GM19372 (cell line): ENCODE measurements around the gene MRTFB.
"Not testable (repeated sequence)": the region's sequence is repeated elsewhere in the genome, so short reads cannot be mapped to it uniquely, and the experiment has no call there.

Experiments used
- ATAC-seq: cut with Tn5 transposase; IDR thresholded peaks from one replicate; pipeline ENCODE4 v1.9.1; 2021; ENCODE audit warnings: mild to moderate bottlenecking, low read depth, moderate library complexity; ENCODE audit not compliant: unreplicated experiment

The MRTFB gene

GRCh38 chr16:14181371-14182050 is 110.4 kb downstream of the MRTFB start:
- ATAC-seq: no peak

DNA sequence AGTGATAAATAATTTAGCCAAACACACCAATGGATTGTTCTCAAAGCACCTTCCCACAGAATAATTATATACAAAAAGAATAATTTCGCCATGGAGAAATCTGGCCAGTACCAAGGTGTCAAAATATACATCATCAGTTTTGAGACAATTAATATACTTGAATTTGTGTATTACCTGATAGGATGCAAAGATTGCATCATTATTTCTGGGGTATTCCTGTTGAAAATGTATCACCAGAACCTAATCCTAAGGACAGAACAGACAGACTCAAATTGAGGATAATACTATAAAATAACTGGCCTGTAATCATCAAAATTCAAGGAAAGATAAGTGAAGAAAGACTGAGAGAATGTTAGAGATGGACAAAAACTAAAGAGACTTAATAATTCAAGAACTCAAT is 111.9 kb downstream of the MRTFB start:
- ATAC-seq: no peak

GRCh38 chr16:14183962-14184361 is 112.8 kb downstream of the MRTFB start:
- ATAC-seq: not testable (repeated sequence)

- ATAC-seq: no peak
These were observed 115.1 kb downstream of the MRTFB start for GRCh38 chr16:14186007-14186794.

GRCh38 chr16:14186795-14187221 is 115.7 kb downstream of the MRTFB start:
- no peak for ATAC-seq

DNA sequence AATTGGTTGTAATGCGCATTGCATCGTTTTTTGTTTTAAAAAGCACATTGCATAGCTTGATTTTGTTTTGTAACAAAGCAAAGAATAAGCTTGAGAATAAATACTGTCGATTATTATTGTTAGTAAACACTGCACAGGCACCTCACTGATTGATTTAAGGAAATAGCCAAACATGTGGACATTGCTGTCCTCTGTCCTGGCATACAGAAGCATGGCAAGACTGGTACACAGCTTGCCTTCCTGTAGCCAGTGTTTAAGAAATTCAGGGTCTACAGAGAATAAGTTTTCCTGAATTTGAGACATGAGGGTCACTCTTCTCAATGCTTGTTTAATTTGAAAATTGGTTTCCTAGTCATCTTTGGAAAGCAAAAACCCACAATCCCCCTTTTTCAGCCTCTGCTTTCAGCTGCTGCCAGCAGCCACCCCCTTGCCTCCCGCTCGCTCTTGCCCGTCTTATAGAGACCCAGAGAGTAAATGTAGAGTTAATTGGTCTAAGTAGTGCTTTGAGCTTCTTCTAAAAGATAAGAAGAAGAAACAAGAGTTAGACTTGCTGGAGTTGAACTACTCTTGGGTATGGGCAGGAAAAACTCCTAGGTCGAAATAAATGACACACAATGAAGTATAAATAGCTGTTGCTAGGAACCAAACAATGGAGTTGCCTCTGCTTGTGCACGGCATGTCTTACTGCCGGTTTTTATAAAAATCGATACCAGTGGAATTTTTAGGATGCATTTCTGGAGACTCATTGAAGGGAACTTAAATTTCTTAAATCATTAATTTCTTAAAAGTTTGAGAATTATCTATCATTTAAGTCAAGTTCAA is 116.6 kb downstream of the MRTFB start:
- no peak for ATAC-seq

DNA sequence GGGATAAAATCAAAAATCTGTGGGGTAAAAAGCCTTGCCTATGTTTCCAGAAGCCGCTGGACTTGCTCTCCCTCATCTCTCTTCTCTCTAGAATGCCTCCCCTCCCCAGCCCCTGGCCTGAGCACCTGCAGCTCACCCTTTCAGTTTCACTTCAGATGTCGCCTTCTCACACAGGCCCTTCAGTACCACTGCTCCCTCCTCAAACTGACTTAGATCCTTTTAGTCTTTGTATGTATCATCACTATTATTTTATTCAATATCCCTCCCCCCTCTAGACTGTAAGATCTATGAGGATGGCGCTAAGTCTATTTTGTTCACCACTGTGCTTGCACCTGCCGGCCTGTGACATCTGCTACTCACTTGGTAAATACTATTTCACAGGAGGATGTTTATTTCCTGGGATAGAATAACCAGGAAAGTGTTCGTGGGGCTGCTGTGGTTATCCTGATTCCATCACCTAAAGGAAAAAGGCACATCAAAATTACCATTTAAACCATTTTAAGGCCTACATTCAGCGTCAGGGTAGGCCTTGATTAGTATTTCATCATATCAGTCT is 122.3 kb downstream of the MRTFB start:
- ATAC-seq: no peak

DNA sequence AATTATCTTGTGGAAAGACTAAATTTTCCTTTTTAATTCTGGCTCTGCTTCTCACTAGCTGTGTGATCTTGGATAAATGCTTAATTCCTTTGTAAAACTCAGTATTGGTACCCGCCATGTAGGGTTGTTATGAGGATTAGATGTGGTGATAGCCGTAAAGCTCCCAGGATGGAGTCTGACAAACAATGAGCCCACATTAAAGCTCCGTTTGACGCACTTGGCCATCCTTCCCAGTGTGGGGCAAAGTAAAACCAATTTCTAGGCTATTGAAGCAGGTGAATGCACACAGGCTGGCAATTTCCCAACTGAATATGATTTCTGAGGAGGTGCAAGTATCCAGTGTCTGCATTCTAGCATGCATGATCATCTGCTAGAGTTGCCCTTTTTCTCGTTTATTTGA is 123.6 kb downstream of the MRTFB start:
- ATAC-seq: no peak

- no peak for ATAC-seq
These were observed 124.9 kb downstream of the MRTFB start for GRCh38 chr16:14196011-14196410.

DNA sequence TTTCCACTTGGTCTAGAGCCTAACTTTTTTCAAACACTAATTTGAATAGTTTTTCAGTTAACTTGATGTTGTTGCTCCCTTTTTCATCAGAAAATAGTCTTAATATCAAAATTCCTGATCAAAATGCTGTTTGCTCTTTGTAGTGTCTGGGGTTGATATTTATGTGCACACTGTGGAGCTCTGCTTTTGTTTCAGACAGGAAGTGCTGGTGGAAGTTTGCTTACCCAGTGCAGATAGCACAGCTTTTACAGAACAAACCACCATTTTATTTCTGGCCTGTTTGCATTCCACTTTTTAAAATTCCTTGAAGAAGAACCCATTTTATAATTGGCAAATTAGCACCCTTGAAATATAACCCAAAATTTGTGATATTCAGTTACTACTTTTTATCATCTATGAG is 125.4 kb downstream of the MRTFB start:
- ATAC-seq: no peak

DNA sequence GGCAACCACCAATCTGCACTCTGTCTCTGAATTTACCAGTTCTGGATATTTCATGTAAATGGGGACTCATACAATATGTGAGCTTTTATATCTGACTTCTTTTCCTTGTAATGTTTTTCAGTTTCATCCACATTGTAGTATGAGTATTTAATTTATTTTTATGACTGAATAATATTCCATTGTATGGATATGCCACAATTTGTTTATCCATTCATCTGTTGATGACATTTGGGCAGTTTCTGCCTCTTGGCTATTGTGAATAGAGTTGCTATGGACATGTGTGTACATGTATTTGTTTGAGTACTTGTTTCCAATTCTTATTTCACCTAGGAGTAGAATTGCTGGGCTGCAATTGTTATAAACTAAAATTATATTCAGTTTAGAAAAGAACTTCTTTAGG is 126.9 kb downstream of the MRTFB start:
- no peak for ATAC-seq

- no peak for ATAC-seq
These were observed 127.5 kb downstream of the MRTFB start for GRCh38 chr16:14198572-14198971.

DNA sequence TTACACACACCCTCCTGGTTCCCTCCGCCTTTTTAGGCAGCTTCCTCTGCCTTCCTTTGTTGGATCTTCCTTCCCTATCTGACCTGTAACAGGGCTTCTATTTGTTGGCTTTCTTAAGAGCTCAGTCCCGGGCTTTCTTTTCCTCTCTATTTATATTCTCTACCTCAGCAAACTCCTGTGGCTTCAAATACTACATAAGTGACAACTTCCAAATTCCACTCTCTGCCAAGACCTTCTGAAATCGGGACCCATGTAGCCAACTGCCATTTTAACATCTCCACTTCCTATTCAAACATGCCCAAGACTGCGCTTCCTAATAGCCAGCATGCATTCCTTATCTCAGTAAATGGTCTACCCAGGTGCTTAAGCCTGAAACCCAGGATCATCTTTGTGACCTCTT is 128.1 kb downstream of the MRTFB start:
- ATAC-seq: no peak

DNA sequence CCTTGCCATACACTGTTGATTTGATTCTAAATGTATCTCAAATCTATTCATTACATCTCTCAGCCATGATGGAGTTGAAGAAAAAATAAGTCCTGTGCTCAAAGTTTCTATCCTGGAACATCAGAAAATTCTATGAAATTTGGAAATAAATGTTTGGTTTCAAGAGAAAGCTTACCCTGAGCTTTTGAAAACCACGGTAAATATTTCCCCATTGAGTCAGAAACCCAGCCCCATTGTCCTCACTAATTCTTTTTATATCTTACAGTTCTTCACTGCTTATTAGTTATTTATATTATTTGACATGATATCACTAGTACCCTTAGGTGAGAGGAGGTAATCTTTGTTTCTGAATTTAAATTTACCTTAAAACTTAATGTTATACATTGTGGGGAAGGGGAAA is 128.5 kb downstream of the MRTFB start:
- no peak for ATAC-seq

- ATAC-seq: no peak
These were observed 131.0 kb downstream of the MRTFB start for GRCh38 chr16:14202095-14202494.

DNA sequence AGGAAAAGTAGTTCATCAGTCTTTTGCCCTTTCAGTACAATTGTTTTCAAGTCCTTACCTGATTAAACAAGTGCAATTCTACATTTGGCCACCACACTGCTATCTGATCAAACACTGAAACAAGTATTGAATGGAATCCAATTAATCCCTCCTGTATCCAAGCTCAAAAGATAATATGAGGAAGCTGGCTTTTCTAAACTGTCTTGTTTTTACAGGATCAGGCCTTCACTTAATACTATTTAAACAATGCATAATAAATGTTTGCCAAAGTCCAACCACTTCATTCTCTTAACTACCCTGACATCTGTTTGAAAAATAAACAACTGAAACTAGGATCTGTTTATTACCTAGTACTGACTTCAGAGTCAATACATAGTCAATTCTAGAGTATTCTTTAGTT is 131.6 kb downstream of the MRTFB start:
- ATAC-seq: no peak

- no peak for ATAC-seq
These were observed 132.0 kb downstream of the MRTFB start for GRCh38 chr16:14203166-14203565.

- no peak for ATAC-seq
These were observed 134.5 kb downstream of the MRTFB start for GRCh38 chr16:14205666-14206065.

DNA sequence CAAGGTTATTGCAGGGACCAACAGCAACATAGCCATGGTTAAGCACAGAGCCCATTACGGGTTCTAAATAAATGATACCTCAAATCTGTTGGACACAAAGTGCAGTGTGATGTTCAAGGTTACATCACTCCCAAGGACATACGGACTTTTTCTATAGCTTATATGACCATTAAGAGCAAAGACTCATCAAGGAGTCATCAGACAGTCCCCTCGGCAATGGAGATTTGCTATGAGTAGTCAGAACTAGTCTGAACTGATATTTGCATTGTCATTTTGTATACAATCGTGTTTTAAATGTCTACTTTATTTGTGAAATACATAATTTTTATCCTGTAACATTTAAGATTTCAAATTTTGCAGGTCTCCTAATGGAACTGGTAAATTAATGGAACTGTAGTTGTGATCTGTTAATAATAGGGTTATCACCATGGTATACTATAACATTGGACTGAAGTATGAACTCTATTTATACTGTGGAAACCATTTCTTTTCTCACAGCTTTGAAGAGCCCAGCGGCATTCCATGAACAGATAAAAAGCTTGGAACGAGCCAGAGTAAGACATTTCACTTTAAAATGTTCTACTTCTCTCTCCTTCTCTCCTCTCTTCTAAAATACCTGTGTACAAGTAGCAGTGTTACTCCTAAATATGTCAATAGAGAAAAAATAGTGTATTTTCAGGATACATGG is 140.9 kb downstream of the MRTFB start:
- no peak for ATAC-seq

DNA sequence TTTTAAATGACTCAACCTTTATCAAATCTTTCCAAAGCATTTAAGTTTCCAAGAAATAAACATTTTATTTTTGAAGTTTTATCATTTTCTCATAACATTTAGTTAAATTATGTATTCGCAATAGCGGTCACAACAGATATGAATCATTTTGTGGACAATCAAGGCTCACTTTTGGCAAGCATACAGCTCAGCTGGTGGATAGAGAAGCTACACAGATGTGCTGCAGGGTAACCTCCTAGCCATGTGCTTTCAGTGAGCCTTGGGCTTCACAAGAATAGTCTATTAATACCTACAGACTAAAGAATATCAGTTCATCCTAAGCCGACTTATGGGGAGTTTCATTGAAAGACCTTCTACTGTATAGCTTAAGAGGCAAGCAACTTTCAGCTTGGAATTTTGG is 144.8 kb downstream of the MRTFB start:
- no peak for ATAC-seq
